Hepatocyte (in vitro differentiated cells): ENCODE data around the gene BACE1. TPM values are rescaled to one million over a fixed set of nuclear protein-coding genes. Genes with fewer than 3 reads are reported as not detected.

Source experiments
- DNase-seq: peaks from one replicate; pipeline ENCODE4 v3.0.0-alpha.2; 2016; ENCODE audit warnings: low spot score
- H2AFZ ChIP-seq: fragments of 200-600 bp; sonication (generic); 2 replicates; pipeline ENCODE4 v1.6.0; 2016; ENCODE audit warnings: antibody characterized with exemption, mild to moderate bottlenecking
- H3K27ac ChIP-seq: fragments of 200-600 bp; sonication (generic); 2 replicates; pipeline ENCODE4 v1.5.1; 2016; ENCODE audit warnings: mild to moderate bottlenecking
- H3K27me3 ChIP-seq: fragments of 200-600 bp; sonication (generic); 2 replicates; pipeline ENCODE4 v1.6.1; 2016
- H3K36me3 ChIP-seq: fragments of 200-600 bp; sonication (generic); replicated peaks from 2 replicates; pipeline ENCODE4 v1.5.1; 2016; ENCODE audit warnings: low read depth; ENCODE audit not compliant: insufficient read depth
- H3K4me1 ChIP-seq: fragments of 200-600 bp; sonication (generic); 2 replicates; pipeline ENCODE4 v1.5.1; 2016; ENCODE audit warnings: mild to moderate bottlenecking, moderate library complexity; ENCODE audit not compliant: insufficient read depth
- H3K4me2 ChIP-seq: fragments of 200-600 bp; sonication (generic); 2 replicates; pipeline ENCODE4 v1.6.0; 2016
- H3K4me3 ChIP-seq: fragments of 200-600 bp; sonication (generic); 2 replicates; pipeline ENCODE4 v1.5.1; 2016; ENCODE audit warnings: mild to moderate bottlenecking
- H3K79me2 ChIP-seq: fragments of 200-600 bp; sonication (generic); 2 replicates; pipeline ENCODE4 v1.6.0; 2017; ENCODE audit warnings: mild to moderate bottlenecking
- H3K9me2 ChIP-seq: fragments of 200-600 bp; sonication (generic); replicated peaks from 2 replicates; pipeline ENCODE4 v1.6.0; 2017; ENCODE audit warnings: mild to moderate bottlenecking; ENCODE audit not compliant: insufficient read depth
- H3K9me3 ChIP-seq: fragments of 200-600 bp; sonication (generic); 2 replicates; pipeline ENCODE4 v1.5.1; 2016; ENCODE audit warnings: low read depth, mild to moderate bottlenecking
- H4K20me1 ChIP-seq: fragments of 200-600 bp; sonication (generic); 2 replicates; pipeline ENCODE4 v1.6.0; 2016; ENCODE audit warnings: mild to moderate bottlenecking; ENCODE audit not compliant: insufficient read depth, poor library complexity, severe bottlenecking
- EZH2 ChIP-seq: fragments of 200-600 bp; sonication (generic); IDR thresholded peaks from 2 replicates; pipeline ENCODE4 v1.6.1; 2016; ENCODE audit warnings: antibody characterized with exemption, mild to moderate bottlenecking, borderline replicate concordance
- EZH2phosphoT487 ChIP-seq: fragments of 200-600 bp; sonication (generic); IDR thresholded peaks from one replicate; pipeline ENCODE4 v1.6.1; 2018; ENCODE audit warnings: antibody characterized with exemption, mild to moderate bottlenecking, low read depth, moderate library complexity; ENCODE audit not compliant: unreplicated experiment, severe bottlenecking
- WGBS: methylation state at CpG from one replicate; pipeline ENCODE4 v1.1.6; 2016; ENCODE audit warnings: low lambda C conversion rate; ENCODE audit errors: missing lambda C conversion rate; 5-methylcytosine and 5-hydroxymethylcytosine counted together
- polyA plus RNA-seq: library from polyadenylated mRNA; unstranded; fragments of >200 nt; fragmentation: Nextera tagmentation; extraction: Ambion mirVana; gene quantifications from 2 replicates; pipeline ENCODE4 v1.2.1, GENCODE V29; 2016
- total RNA-seq: library from RNA; depleted of rRNA; stranded (reverse); fragments of >200 nt; gene quantifications from 2 replicates; pipeline ENCODE4 v1.2.3, GENCODE V29; 2014
- TF ChIP-seq, protein P1 (sequence below): fragments of 200-600 bp; sonication (generic); IDR thresholded peaks from 2 replicates; pipeline ENCODE4 v1.5.1; 2016; ENCODE audit warnings: antibody characterized with exemption, mild to moderate bottlenecking; ENCODE audit not compliant: poor library complexity

BACE1 gene
- total RNA-seq: 17.9 and 22.6 TPM in 2 replicates
- 12.7 and 17.5 TPM in 2 replicates for polyA plus RNA-seq

GRCh38 chr11:117316197-117316961, at the start of gene BACE1:
Gene BACE1 (minus strand): TSS chr11:117316256. CDS start chr11:117315795, 461 bp downstream.
- H3K9me3 ChIP-seq: no peaks in the 10 kb centered on the region
- no peaks in the 10 kb centered on the region for H3K9me2 ChIP-seq
- peak; percentile 90 for DNase-seq
- H2AFZ ChIP-seq: peak within 1 kb of the TSS; percentile 87
- no peaks in the 10 kb centered on the region for H3K27me3 ChIP-seq
- H3K36me3 ChIP-seq: no peaks in the 10 kb centered on the region
- WGBS: 14% methylated on average over 23 of the region's 29 CpGs
- no peak within 1 kb of the TSS for H3K27ac ChIP-seq
- peak within 1 kb of the TSS; percentile 56 for H3K4me3 ChIP-seq
- peak within 1 kb of the TSS; percentile 99 for H3K4me2 ChIP-seq
- no peaks in the 10 kb centered on the region for H4K20me1 ChIP-seq
- TF ChIP-seq, protein P1, sequence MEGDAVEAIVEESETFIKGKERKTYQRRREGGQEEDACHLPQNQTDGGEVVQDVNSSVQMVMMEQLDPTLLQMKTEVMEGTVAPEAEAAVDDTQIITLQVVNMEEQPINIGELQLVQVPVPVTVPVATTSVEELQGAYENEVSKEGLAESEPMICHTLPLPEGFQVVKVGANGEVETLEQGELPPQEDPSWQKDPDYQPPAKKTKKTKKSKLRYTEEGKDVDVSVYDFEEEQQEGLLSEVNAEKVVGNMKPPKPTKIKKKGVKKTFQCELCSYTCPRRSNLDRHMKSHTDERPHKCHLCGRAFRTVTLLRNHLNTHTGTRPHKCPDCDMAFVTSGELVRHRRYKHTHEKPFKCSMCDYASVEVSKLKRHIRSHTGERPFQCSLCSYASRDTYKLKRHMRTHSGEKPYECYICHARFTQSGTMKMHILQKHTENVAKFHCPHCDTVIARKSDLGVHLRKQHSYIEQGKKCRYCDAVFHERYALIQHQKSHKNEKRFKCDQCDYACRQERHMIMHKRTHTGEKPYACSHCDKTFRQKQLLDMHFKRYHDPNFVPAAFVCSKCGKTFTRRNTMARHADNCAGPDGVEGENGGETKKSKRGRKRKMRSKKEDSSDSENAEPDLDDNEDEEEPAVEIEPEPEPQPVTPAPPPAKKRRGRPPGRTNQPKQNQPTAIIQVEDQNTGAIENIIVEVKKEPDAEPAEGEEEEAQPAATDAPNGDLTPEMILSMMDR: peak; percentile 50
- TF ChIP-seq EZH2: no peak
- H3K4me1 ChIP-seq: peaks cover 13% of the 10 kb centered on the region
- H3K79me2 ChIP-seq: peaks cover 11% of the 10 kb centered on the region

GRCh38 chr11:117361432-117361831, 45.4 kb upstream of the BACE1 start:
- no peak overlapping the region for H3K4me3 ChIP-seq
- DNase-seq: no peak
- 84% methylated on average over 8 of the region's 8 CpGs for WGBS
- TF ChIP-seq EZH2: no peak
- no peak for TF ChIP-seq EZH2phosphoT487
- TF ChIP-seq, protein P1: no peak
- H2AFZ ChIP-seq: no peak overlapping the region
- H4K20me1 ChIP-seq: no peaks in the 10 kb centered on the region
- no peaks in the 10 kb centered on the region for H3K4me1 ChIP-seq
- no peak overlapping the region for H3K27ac ChIP-seq
- H3K27me3 ChIP-seq: no peaks in the 10 kb centered on the region
- no peak overlapping the region for H3K4me2 ChIP-seq
- no peaks in the 10 kb centered on the region for H3K9me2 ChIP-seq
- H3K79me2 ChIP-seq: no peaks in the 10 kb centered on the region
- H3K9me3 ChIP-seq: no peaks in the 10 kb centered on the region
- H3K36me3 ChIP-seq: no peaks in the 10 kb centered on the region

GRCh38 chr11:117356126-117356890, 40.3 kb upstream of the BACE1 start:
- Histone ChIP-seq H3K27ac (no peak overlapping the region), H3K4me2 (no peak overlapping the region), H3K9me2 (no peaks in the 10 kb centered on the region), H3K36me3 (no peaks in the 10 kb centered on the region), H3K4me1 (no peaks in the 10 kb centered on the region), H2AFZ (no peak overlapping the region), H3K9me3 (no peaks in the 10 kb centered on the region), H3K4me3 (no peak overlapping the region), H3K27me3 (no peaks in the 10 kb centered on the region), H4K20me1 (no peaks in the 10 kb centered on the region), H3K79me2 (no peaks in the 10 kb centered on the region)
- DNase-seq: no peak
- WGBS: 87% methylated on average over 9 of the region's 9 CpGs
- TF ChIP-seq, protein P1: no peak
- TF ChIP-seq EZH2: no peak
- no peak for TF ChIP-seq EZH2phosphoT487
